Measurements from ENCODE around the gene TBX1.
A peak's percentile ranks its signal among the peaks of the same experiment; 100 is the strongest.
"Not testable (repeated sequence)": the region's sequence is repeated elsewhere in the genome, so short reads cannot be mapped to it uniquely, and the experiment has no call there.

The TBX1 gene

DNA sequence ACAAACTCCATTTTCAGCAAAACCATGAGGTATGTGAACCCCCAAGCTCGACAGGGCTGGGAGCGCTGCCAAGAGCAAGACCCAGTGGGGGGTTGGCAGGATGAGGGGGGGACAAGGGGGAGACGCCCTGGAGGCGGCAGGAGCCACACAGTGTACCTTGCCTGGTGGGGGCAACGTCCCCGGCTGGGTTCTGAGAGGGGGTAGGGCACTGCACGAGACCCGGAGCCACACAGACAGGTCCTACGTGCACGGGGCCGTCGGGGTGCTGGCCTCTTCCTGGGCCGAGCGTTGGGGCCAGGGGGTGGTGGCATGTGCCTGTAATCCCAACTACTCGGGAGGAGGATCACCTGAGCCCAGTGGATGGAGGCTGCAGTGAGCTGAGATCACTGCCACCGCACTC, 28.8 kb downstream of the TBX1 start:
- in situ Hi-C loops (cut with HindIII; ENCODE audit: low pct_ligation_motif_present, low pct_unique_long_range_greater_than_20kb, low sequenced_read_pairs), result no loop called here

DNA sequence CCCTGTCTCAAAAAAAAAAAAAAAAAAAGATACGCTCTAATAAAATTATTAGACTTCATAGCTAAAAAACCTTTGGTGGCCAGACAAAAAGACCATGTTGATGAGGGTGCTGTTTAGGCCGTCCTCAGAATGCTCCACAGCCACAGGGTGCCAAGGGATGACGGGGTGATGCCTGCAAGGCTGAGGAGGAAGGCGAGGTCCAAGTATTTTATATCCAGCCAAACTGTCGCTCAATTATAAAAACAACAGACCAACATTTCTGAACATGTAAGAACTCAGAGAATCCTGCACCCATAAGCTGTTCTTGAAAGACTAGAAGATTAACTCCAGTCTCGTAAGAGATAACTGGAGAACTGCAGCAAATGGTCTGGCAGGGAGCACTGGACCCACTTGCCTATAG, 29.2 kb downstream of the TBX1 start:
- in situ Hi-C loops (cut with HindIII; ENCODE audit: low pct_ligation_motif_present, low pct_unique_long_range_greater_than_20kb, low sequenced_read_pairs), result no loop called here
- DNase-seq, result no peak

More for the DNA sequence above, 28.8 kb downstream of the TBX1 start:
- no peak for DNase-seq

DNA sequence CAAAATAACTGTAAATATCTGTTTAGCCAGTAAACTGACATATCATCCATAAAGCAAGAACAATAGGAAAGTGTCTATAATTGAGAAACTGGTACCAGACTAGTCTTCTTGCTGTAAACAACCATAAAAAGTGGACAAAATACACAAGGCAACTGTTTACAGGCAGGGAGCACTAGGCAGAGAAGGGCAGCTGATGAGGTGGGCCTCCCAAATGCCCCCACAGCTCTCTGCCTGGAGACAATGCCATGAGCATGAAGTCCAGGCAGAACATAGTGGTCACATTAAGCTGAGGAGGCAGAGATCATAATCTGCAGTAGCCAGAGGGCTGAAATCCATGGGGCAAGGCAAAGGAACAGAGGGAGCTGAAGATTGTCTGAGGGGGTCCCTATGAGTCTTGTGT, 30.7 kb downstream of the TBX1 start:
- no peak for DNase-seq
- in situ Hi-C loops (cut with HindIII; ENCODE audit: low pct_ligation_motif_present, low pct_unique_long_range_greater_than_20kb, low sequenced_read_pairs), result no loop called here

DNA sequence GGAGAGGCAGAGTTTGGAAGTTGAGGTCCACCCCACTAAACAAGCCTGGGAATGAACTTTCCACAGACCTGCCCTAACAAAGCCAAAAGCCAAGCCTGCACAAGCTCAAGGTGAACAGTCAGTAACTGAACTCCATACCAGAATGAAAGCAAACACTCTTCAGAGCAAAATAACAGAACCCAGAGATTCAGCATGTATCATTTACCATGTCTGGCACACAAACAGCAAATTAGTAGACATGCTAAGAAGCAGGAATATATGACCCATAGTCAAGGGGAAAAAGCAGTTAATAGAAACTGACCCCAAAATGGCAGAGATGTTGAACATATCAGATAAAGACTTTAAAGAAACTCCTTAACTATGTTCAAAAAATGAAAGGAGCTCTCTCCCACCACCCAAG, 31.3 kb downstream of the TBX1 start:
- no peak for DNase-seq
- in situ Hi-C loops (cut with HindIII; ENCODE audit: low pct_ligation_motif_present, low pct_unique_long_range_greater_than_20kb, low sequenced_read_pairs), result no loop called here

DNA sequence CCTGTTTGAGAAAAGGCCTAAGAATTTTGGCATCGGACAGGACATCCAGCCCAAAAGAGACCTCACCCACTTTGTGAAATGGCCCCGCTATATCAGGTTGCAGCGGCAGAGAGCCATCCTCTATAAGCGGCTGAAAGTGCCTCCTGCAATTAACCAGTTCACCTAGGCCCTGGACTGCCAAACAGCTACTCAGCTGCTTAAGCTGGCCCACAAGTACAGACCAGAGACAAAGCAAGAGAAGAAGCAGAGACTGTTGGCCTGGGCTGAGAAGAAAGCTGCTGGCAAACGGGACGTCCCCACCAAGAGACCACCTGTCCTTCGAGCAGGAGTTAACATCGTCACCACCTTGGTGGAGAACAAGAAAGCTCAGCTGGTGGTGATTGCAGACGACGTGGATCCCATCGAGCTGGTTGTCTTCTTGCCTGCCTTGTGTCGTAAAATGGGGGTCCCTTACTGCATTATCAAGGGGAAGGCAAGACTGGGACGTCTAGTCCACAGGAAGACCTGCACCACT, 31.9 kb downstream of the TBX1 start:
- DNase-seq; in situ Hi-C loops (cut with HindIII; ENCODE audit: low pct_ligation_motif_present, low pct_unique_long_range_greater_than_20kb, low sequenced_read_pairs): not testable (repeated sequence)

DNA sequence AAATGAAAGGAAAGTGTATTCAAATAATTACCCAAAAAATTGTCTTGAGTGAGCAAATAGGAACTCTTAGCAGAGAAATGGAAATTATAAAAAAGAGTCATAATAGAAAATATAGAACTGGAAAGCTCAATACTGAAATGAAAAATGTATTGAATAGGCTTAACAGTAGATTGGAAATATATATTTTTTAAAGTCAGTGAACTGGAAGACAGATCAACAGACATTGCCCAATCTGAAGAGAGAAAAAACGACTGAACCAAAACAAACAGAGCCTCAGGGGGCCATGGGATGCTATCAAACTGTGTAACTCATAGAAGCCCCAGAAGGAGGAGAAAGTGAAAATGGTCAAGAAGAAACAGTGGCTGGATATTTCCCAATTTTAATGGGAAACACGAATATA, 32.6 kb downstream of the TBX1 start:
- in situ Hi-C loops (cut with HindIII; ENCODE audit: low pct_ligation_motif_present, low pct_unique_long_range_greater_than_20kb, low sequenced_read_pairs), result no loop called here
- DNase-seq, result no peak

DNA sequence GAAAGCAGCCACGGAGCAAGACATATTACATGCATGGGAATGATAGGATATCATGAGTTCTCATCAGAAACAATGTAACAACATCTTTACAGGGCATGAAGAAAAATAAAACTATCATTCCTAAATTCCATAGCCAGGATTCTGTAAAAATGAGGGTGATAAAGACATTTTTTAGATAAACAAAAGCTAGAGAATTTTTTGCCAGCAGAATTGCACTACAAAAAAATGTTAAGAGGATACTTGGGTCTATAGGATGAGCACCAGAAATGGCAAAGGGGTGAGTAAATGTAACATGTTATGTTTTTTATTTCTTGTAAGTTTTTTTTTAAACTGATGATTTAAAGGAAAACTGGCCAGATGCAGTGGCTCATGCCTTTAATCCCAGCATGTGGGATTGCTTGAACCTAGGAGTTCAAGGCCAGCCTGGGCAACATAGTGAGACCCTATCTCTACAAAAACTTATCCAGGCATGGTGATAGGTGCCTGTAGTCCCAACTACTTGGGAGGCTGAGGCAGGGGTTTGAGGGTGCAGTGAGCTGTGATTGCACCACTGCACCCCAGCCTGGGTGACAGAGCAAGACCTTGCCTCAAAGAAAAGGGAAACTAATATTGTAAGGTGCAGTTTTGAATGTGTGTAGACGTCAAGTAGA, 33.2 kb downstream of the TBX1 start:
- in situ Hi-C loops (cut with HindIII; ENCODE audit: low pct_ligation_motif_present, low pct_unique_long_range_greater_than_20kb, low sequenced_read_pairs), result no loop called here
- no peak for DNase-seq

DNA sequence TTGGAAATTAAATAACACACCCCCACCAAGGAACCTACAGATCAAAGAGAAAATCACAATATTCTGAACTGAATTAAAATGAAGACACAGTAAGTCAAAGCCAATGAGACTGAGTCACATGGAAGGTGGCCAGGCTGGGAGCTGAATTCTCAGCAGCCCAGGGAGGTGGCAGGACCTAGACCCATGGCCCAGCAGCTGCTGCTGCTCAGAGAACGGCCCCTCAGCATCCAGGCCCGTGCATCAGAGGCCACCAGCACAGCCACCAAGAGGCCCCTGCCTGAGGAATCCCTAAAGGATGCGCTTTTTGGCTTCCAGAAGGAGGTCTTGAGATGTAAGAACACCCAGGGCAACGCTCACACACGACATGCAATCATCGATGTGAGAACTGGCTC, 35.0 kb downstream of the TBX1 start:
- in situ Hi-C loops (cut with HindIII; ENCODE audit: low pct_ligation_motif_present, low pct_unique_long_range_greater_than_20kb, low sequenced_read_pairs), result no loop called here
- no peak for DNase-seq

DNA sequence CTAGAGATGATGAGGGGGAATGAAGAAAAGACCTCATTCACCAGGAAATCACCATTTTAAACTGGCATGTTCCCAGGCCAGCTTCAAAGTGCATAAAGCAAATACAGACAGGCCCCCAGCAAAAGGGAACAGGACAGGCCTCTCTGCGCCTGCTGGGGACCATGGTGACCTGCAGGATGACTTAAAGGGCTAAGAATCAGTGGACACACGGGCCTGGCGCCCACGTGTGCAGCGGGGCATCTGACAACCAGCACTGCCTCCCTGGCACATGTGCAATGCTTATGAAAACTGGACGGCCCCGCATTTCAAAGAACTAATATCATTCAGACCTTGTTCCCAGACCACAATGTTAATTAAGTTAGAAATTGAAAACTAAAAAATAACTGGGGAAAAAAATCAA, 35.6 kb downstream of the TBX1 start:
- in situ Hi-C loops (cut with HindIII; ENCODE audit: low pct_ligation_motif_present, low pct_unique_long_range_greater_than_20kb, low sequenced_read_pairs), result no loop called here
- DNase-seq, result no peak

DNA sequence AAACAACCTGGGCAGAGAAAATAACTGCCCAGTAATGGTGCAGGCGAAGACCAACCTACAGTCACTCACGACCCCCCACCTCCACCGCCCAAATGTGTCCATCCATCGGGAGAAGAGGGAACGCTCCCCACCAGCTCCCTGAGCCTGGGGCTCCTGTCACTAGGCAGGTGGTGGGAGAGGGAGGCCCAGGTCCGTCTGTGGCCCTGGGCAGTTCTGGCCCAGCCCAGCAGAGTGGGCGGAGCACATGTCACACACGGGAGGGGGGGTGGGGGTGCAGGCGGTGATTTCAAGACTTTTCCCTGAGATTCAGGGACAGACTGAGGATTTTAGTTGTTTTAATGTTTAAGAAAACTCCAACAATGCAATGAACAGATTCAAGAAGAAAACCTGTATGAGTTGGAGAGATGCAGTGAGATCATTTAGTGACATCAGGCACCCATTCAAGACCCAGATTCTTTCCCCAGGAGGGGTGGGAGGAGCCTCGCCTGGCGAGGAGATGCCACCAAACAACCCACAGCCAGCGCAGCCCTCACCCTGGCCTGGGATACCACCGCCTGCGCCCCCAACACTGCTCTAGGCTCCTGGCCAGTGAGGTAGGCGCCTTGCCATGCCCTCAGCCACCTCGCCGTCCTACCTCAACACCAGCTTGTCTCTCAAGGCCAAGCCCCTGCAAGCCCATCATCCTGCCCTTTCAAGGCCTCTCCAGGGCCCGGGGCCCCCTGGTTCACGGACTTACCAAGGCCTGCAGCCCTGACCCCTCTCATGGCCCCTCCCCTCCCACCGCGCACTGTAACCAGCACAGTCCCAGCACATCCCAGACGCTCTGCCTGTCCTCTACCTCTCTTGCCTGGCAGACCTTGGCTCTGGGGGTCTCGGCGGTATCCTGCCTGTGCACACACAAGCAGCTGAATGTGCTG, 36.8 kb downstream of the TBX1 start:
- in situ Hi-C loops (cut with HindIII; ENCODE audit: low pct_ligation_motif_present, low pct_unique_long_range_greater_than_20kb, low sequenced_read_pairs), result no loop called here
- no peak for DNase-seq

DNA sequence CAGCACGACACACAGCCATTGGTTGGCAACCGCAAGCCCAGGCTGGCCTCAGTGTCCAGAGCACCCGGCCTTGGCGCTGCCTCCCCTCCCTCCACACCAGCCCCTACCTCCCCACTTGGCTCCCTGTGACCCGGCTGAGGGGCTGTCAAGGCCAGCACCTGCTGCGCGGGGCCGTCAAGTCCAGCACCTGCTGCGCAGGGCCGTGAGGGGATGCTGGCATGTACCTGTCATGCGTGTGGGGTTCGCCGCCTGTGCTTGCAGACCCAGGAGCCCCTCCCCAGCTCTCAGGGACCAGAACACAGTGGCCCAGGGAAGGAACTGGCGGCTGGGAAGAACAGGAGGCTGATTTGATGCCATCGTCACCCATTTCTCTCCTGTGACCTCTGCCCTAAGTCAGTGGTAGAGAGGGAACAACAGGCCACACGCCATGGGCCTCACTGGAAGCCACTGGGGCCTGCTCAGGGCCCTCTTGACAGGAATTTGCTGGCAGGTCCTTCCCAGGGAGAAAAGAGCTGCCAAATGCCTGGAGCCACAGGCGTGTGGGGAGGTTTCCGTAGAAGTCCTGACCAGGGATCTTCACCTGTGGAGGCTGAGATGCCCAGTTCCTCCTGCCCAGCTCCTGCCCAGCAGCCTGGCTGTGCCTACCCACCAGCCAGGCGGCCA, 37.6 kb downstream of the TBX1 start:
- no peak for DNase-seq
- in situ Hi-C loops (cut with HindIII; ENCODE audit: low pct_ligation_motif_present, low pct_unique_long_range_greater_than_20kb, low sequenced_read_pairs), result no loop called here

DNA sequence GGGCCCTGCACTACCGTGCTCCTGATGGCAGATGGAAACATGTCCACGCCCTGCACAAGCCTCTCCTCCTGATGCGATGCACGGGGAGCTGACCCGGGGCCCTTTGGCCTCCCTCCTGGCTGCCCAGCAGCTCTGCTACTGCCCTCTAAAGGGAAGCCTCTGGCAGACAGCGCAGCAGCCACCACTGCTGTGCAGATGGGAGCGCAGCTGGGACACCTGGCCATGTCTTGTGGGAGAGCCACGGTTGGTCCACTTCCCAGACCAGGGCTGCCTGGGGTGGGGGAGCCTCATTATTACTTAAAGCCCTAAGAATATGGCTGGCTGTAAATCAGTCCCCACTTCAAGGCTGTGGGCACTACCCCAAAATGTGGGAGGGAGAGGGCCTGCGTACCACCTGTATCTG, 38.3 kb downstream of the TBX1 start:
- no peak for DNase-seq
- in situ Hi-C loops (cut with HindIII; ENCODE audit: low pct_ligation_motif_present, low pct_unique_long_range_greater_than_20kb, low sequenced_read_pairs), result no loop called here

DNA sequence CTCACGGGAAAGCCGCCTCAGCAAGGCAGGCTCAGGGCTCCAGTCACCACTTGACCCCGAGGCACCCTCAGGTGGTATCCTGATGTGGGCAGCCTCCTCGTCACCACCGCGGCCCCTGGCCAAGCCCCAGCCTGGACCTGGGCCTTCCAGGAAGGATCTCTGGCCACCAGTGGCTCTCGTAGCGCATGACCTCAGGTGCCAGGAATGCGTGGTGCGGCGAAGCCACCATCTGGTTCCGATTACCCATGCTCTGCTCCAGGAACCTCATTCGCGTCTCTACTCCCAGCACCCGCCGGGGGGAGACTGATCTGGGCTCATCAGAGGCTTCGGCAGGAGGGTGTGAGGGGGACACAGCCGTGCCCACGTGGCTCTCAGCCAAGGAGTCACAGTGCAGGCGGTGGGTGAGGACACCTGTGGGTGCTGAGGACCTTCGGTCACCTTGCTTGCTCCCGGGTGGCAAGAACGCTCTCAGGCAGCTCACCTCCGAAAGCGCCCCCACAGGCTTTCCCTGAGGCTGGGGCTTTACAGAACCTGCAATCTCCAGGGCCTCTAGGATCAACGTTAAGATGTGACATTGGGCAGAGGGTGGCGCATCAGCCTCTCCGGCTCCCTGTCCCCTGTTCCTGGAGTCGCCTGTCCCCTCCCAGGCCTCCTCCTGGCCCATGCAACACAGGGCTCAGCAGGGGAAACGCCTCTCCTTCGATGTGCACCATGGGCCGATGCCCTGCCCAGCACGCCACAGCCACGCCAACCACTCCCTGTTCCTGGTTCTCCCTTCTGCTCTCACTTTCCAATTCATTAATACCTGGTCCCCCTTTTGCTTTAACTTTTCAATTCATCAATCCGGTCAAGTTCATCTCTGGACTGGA, 39.0 kb downstream of the TBX1 start:
- in situ Hi-C loops (cut with HindIII; ENCODE audit: low pct_ligation_motif_present, low pct_unique_long_range_greater_than_20kb, low sequenced_read_pairs), result no loop called here
- DNase-seq, result no peak

DNA sequence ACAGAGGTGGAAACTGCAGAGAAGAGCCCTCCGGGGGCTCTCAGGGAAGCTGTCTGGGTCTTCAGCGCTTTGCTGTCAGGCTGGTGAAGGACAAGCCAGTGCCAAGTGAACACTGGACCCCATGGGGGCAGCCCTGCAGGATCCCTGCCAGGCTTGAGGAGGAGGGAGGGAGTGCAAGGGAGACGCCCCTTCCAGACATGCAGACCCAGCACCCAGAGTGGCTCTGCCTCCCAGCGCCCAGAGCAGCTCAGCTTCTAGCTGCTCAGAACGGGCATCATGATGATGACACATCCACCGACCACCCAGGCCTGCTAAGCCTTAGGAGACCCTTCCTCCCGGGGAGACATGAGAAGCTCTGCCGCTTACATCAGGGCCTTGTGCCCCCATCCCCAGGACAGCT, 39.7 kb downstream of the TBX1 start:
- DNase-seq, result no peak
- in situ Hi-C loops (cut with HindIII; ENCODE audit: low pct_ligation_motif_present, low pct_unique_long_range_greater_than_20kb, low sequenced_read_pairs), result no loop called here

DNA sequence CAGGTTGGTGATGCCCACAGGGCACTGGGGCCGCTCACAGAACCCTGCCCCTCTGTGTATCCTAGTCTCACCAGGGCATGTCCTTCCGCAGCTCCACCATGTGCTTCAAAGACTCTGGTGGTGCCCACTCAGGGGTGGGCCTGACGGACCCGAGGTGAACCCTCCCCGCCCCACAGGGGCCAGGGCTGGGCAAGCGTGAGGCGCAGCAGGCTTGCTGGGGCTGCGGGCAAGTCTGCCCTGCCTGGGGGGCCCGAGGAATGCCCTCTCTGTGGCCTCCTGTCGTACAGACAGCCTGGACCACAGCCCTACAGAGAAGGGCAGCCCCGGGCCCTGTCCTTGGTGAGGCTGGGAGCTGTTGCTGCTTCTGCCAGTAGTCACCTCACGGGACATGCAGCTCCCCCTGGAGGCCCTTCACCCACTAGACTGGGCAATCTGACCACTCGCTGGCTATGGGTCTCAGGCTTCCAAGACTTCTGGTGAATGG, 40.2 kb downstream of the TBX1 start:
- DNase-seq, result peak; percentile 27
- in situ Hi-C loops (cut with HindIII; ENCODE audit: low pct_ligation_motif_present, low pct_unique_long_range_greater_than_20kb, low sequenced_read_pairs), result no loop called here

DNA sequence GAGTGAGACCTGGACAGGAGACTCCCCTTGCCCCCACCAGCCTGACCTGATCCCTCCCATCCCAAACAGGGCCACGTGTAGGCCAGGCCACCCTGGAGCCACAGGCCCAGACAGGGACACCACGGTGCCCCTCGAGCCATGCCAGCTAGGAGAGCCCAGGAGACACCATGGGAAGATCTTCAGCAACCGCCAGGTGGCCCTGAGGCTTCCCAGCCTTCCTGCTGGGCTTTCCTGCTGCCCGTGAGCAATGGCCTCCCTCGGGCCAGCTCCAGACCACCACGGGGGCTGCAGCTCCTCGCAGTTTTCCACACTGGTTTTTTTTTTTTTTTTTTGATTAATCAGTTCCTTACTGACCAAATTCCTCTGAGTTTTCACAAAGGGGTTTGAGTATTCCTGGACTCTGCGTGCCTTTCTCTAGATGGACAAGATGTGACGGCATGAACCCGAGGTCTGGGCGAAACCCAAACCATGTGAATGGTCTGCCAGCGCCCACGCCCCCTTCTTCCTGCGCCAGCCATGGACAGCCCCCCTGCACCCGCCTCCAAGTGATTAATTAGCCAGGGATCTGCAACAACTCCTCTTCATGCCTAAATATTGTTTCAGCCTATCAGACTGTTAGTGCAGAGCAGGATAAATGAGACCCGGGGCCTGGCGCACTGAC, 40.9 kb downstream of the TBX1 start:
- no peak for DNase-seq
- in situ Hi-C loops (cut with HindIII; ENCODE audit: low pct_ligation_motif_present, low pct_unique_long_range_greater_than_20kb, low sequenced_read_pairs), result no loop called here

DNA sequence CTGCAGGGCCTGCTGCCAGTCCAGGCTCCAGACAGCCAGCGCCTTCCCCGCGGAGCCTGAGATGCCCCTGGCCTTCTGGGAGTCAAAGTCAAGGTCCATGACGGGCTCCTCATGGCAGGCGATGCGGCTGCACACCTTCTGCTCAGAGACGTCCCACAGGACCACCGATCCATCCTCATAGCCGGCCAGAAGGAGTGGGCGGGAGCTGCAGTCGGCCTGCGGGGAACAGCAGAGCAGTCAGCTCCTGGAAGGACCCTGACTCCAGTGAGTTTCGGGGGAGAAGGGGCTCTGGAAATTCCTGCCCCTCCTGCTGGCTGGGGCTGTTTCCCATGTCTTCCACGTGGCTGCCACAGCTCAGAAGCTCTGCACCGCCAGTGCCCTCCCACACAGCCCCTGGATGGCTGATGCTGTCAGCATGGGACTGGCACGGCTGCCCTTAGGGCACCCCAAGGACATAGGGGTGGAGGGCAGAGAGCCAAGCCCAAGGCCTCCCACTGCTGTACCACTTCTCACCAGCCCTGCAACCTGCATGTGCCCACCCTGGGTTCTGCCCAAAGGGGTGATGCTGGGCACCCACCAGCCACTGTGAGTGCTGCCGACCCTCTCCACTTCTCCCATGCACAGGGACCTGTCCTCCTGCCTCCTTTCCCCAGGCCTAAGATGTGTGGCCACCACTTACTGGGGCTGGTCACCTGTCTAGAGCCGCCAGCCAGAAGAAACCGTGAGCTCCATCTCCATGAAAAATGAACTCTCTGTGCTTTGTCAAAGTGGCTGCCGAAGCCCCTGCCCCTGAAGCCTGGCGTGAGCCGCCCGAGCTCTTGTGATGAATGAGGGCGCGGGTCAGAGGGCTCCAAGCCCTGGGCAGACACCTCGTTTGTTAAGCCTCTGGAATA, 41.7 kb downstream of the TBX1 start:
- in situ Hi-C loops (cut with HindIII; ENCODE audit: low pct_ligation_motif_present, low pct_unique_long_range_greater_than_20kb, low sequenced_read_pairs), result no loop called here
- no peak for DNase-seq
